Small intestine (tissue), 7 donors: ENCODE data around the gene ZFPM1. TPM values are rescaled to one million over a fixed set of nuclear protein-coding genes. Genes with fewer than 3 reads are reported as not detected.

Experiments
- DNase-seq, 2 donors: peaks; one replicate each; pipeline versions ENCODE4 v3.0.0 to v3.0.0-alpha.2; 2013
- FAIRE-seq: peaks from 2 replicates; lab custom pipeline; 2012; peaks lifted over from hg19 to GRCh38; lab: Jason Lieb, UNC
- H3K27ac ChIP-seq, 3 donors: one replicate each; pipeline ENCODE4 v1.5.1; 2013; ENCODE audit warnings: low read length in 2 of 3, mild to moderate bottlenecking in 2 of 3, control low read depth in 1 of 3, inconsistent platforms in 1 of 3, low read depth in 1 of 3, moderate library complexity in 1 of 3
- H3K27me3 ChIP-seq, 3 donors: one replicate each; pipeline ENCODE4 v1.6.1; 2013; ENCODE audit warnings: low read length in 3 of 3, inconsistent platforms in 1 of 3; ENCODE audit not compliant: control insufficient read depth in 3 of 3, insufficient read depth in 3 of 3
- H3K36me3 ChIP-seq, 3 donors: one replicate each; pipeline ENCODE4 v1.6.1; 2013; ENCODE audit warnings: low read length in 3 of 3, inconsistent platforms in 1 of 3, low read depth in 1 of 3, mild to moderate bottlenecking in 1 of 3, moderate library complexity in 1 of 3; ENCODE audit not compliant: control insufficient read depth in 3 of 3, insufficient read depth in 2 of 3
- H3K4me1 ChIP-seq, 3 donors: one replicate each; pipeline ENCODE4 v1.6.1; 2013; ENCODE audit warnings: low read length in 2 of 3, inconsistent platforms in 1 of 3, low read depth in 1 of 3, mild to moderate bottlenecking in 1 of 3, moderate library complexity in 1 of 3; ENCODE audit not compliant: control insufficient read depth in 3 of 3, insufficient read depth in 2 of 3
- H3K4me3 ChIP-seq, 3 donors: one replicate each; pipeline ENCODE4 v1.5.1; 2013; ENCODE audit warnings: low read length in 3 of 3, control low read depth in 1 of 3, inconsistent platforms in 1 of 3, low read depth in 1 of 3, mild to moderate bottlenecking in 1 of 3, moderate library complexity in 1 of 3
- H3K9me3 ChIP-seq, 2 donors: one replicate each; pipeline ENCODE4 v1.6.1; 2013; ENCODE audit warnings: low read depth in 1 of 2, low read length in 1 of 2; ENCODE audit not compliant: control insufficient read depth in 2 of 2, insufficient read depth in 1 of 2
- WGBS, 3 donors: extraction: QIAGEN DNeasy Blood & Tissue Kit; methylation state at CpG; one replicate each; pipeline ENCODE4 v1.1.7; 2013; 5-methylcytosine and 5-hydroxymethylcytosine counted together
- polyA plus RNA-seq, 4 donors: library from polyadenylated mRNA; stranded (reverse) in 3 of 4; unstranded in 1 of 4; fragments of 200-250 nt in 3 of 4; fragments of 120-200 nt in 1 of 4; gene quantifications; one replicate each; pipeline versions ENCODE4 v1.2.1 to v1.2.3, GENCODE V29; 2013
- donor health status: healthy with polysubstance abuse.
- donor health status: control.
- donor health status: control.
- donor health status: Bipolar disorder and iron deficiency.
- donor health status: healthy.

ZFPM1 gene
- polyA plus RNA-seq, 4 donors: 8.1 to 26.6 (median 12.0) TPM

DNA sequence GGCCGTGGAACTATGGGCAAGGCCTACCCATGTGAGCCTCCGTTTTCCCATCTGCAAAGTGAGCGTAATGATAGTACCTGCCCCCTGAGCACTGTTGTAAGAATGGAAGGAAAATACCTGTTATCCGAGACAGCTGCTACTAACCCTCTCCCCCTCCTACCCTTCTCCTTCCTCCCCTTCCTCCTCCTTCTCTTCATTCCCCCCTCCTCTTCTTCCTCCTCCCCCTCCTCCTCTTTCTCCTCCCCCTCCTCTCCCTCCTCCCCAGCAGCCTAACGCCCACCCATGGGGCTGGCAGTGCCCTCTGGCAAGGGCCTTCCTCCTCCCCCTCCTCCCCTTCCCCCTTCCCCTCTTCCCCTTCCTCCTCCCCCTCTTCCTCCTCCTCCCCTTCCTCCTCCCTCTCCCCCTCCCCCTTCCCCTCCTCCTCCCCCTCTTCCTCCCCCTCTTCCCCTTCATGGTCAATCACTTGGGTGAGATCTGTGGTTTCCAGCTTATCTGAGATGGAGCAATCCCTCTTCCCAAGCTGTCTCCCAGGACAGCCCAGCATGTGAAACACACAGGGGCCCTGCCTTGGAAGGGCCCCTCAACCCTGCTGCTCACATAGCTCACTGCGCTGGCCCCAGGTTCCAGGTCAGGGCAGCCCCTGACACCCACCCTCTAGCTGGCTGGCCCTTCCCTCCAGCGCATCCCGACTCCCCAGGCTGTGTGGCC lies 6.4 kb downstream of the ZFPM1 start:
- DNase-seq (no peak), FAIRE-seq (no peak)
- 67 to 77% (median 75%) methylated on average over 8 of the region's 8 CpGs for WGBS, 3 donors
- peaks cover 0 to 72% (median 4%) of the 10 kb centered on the region in 3 donors for H3K4me1 ChIP-seq
- H3K36me3 ChIP-seq: peaks cover 0 to 78% (median 0%) of the 10 kb centered on the region in 3 donors
- no peaks in the 10 kb centered on the region for H3K9me3 ChIP-seq
- H3K27ac ChIP-seq: peak overlapping the region in 1 of 3 donors; percentile 62
- peaks cover 0 to 2% (median 0%) of the 10 kb centered on the region in 3 donors for H3K27me3 ChIP-seq
- no peak overlapping the region for H3K4me3 ChIP-seq

DNA sequence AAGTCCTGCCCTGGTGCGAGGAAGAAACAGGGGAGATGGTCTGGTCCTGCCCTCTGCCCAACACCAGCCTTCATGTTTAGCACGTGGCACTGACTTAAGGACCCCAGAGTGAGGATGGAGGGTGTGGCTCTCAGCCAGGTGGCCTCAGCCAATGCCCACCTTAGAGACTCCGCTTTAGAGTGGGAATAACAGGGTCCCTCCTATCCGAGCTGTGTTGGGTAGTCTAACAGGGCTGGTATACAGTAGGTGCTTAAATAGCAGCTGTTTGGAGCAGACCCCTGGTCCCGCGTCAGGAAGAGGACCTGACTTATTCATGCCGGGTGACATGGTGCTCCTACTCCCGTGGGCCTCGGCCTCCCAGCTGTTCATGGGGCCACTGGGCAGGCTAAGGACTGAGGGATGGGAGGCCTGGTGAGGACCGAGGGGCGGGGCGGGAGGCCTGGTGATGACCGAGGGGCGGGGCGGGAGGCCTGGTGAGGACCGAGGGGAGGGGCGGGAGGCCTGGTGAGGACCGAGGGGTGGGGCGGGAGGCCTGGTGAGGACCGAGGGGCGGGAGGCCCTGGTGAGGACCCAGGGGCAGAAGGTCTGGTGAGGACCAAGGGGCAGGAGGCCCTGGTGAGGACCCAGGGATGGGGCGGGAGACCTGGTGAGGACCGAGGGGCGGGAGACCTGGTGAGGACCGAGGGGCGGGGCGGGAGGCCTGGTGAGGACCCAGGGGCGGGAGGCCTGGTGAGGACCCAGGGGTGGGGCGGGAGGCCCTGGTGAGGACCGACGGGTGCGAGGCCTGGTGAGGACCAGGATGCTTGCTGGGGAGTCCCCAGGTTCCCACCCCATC lies 7.6 kb downstream of the ZFPM1 start:
- WGBS, 3 donors: 42 to 63% (median 48%) methylated on average over 20 to 23 of the region's 32 CpGs
- H3K4me3 ChIP-seq: no peak overlapping the region
- no peaks in the 10 kb centered on the region for H3K27me3 ChIP-seq
- peaks cover 0 to 85% (median 0%) of the 10 kb centered on the region in 3 donors for H3K36me3 ChIP-seq
- DNase-seq: peak in 1 of 2 donors; percentile 81
- peaks cover 0 to 82% (median 6%) of the 10 kb centered on the region in 3 donors for H3K4me1 ChIP-seq
- H3K9me3 ChIP-seq: no peaks in the 10 kb centered on the region
- FAIRE-seq: no peak
- H3K27ac ChIP-seq: peak overlapping the region in 1 of 3 donors; percentile 62

DNA sequence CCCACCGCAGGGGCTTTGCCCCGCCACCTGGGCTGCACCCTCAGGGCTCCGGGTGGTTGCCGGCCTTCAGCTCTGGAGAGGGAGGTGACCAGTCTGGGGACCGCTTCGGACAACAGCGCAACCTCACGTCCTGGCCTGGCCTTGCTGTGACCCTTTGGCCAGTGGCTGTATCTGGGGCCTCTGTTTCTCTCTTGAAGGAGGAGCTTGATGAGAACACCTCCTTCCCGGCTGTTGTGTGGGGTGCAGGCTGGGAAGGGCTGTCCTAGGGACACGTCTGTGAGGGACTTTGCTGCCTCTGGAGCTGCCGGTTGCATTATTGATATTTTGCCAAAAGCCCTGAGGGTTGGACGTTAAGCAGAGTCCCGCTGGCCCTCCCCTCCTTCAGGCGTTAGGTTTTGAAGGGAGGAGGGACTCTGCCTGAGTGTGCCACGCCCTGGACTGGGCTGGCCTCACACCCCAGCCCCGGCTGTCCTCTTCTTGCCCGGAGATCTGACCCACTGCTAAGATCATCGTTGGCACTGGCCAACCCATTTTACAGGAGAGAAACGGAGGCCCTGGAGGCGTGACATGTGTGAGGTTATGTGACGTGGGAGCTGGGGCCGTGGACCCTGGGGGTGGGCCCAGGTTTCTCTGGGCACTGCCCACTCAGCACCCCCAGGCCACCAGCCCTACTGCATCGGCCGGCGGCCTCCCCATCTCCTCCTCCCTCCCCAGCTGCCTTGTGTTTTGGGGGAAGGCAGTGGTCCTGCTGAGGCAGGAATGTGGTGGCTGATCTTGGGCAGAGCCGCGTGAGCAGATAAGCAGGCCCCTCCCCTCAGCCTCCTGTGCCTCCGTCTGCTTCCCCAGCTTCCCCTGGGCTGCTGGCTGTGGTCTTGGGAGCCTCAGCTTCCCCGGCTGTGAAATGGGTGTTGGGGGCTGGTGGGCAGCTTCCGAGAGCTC lies 8.5 kb downstream of the ZFPM1 start:
- FAIRE-seq: no peak
- Histone ChIP-seq H3K27ac (peak overlapping the region in 2 of 3 donors; percentile 8 to 61), H3K4me3 (no peak overlapping the region), H3K27me3 (no peaks in the 10 kb centered on the region), H3K4me1 (peaks cover 0 to 85% (median 6%) of the 10 kb centered on the region in 3 donors), H3K36me3 (peaks cover 0 to 87% (median 0%) of the 10 kb centered on the region in 3 donors), H3K9me3 (no peaks in the 10 kb centered on the region)
- DNase-seq: peak; percentile 68 to 77
- 27 to 55% (median 37%) methylated on average over 28 to 30 of the region's 30 CpGs for WGBS, 3 donors

DNA sequence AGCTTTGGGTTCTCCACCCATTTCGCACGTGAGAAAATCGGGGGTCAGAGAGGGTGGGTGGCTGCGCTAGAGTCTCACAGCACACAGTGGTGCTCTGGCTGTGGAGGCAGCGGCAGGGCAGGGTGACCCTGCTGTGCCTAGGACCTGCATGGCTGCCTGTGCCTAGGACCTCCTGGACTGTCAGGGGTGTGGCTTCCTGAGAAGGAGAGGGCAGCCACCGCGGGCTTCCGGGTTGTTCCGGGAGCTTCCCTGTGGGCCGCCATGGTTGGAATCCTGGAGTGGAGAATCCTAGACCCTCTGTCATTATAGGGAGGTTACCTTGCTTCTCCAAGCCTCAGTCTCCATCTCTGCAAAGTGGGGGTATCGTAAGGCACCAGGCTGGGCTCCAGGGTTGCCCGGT lies 9.3 kb downstream of the ZFPM1 start:
- no peaks in the 10 kb centered on the region for H3K9me3 ChIP-seq
- peak overlapping the region in 1 of 3 donors; percentile 45 for H3K27ac ChIP-seq
- no peaks in the 10 kb centered on the region for H3K27me3 ChIP-seq
- peaks cover 0 to 86% (median 0%) of the 10 kb centered on the region in 3 donors for H3K36me3 ChIP-seq
- FAIRE-seq (no peak), DNase-seq (peak in 1 of 2 donors; percentile 57)
- H3K4me1 ChIP-seq: peaks cover 0 to 86% (median 6%) of the 10 kb centered on the region in 3 donors
- WGBS, 3 donors: 46 to 59% (median 55%) methylated on average over 12 of the region's 12 CpGs
- no peak overlapping the region for H3K4me3 ChIP-seq

DNA sequence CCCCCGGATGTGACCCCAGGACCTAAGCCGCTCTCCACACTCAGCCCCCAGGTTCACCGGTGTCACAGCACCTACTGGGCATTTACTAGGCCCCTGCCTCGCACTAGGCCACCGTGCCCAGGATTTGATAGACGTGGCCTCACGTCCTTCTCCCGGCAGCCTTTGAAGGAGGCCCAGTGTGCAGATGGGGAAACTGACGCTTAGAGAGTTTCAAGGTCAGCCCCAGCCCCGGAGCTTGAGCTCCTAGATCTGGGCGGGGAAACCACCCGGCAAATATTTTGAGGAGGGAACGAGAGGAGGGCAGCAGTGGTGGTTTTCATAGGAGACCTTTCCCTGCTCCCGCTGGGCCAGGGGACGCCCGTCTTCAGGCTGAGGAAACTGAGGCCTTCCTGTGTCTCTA lies 10.3 kb downstream of the ZFPM1 start:
- peaks cover 0 to 88% (median 6%) of the 10 kb centered on the region in 3 donors for H3K4me1 ChIP-seq
- DNase-seq: no peak
- H3K4me3 ChIP-seq: no peak overlapping the region
- no peak overlapping the region for H3K27ac ChIP-seq
- no peaks in the 10 kb centered on the region for H3K27me3 ChIP-seq
- FAIRE-seq: no peak
- H3K9me3 ChIP-seq: no peaks in the 10 kb centered on the region
- WGBS, 3 donors: 71 to 82% (median 75%) methylated on average over 15 to 16 of the region's 16 CpGs
- peaks cover 0 to 84% (median 0%) of the 10 kb centered on the region in 3 donors for H3K36me3 ChIP-seq

DNA sequence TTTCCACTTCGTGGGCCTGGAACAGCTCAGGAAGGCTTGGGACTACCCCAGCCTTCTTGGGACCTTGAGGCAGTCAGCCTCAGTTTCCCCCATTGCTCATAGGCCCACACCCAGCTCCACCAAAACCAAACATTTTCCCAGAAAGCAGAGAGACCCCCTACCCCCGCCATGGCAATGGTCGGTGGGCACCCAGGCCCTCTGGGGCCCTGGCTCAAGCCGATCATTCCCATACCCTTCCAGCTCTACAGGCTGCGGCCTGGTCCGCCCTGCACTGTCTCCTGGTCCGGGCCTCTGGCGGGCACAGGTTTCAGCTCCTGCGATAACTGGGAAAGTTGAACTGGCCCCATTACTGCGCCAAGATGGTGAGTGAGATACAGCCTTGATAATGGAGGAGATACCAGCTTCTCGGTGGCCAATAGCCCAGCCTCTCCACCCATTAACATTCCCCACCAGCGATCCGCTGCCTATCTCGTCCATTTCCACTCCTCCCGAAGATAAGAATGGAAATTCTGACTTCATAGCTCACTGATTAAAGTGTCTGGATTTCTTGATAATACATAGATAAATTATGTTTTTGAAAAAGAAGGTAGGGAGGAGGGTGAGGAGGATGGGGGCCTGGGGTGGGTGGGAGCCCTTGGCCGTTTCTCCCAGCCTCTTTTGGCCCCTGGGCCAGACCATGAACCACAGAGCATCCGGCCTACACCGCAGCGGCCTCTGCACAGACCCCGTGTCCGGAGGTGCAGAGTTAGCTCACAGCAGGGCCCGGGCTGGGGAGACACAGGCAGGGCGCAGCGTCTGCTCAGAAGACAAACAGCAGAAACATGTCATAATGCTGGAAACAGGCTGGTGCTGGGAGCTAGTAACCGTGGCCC lies 11.6 kb downstream of the ZFPM1 start:
- Histone ChIP-seq H3K27me3 (no peaks in the 10 kb centered on the region), H3K36me3 (peaks cover 0 to 88% (median 0%) of the 10 kb centered on the region in 3 donors), H3K4me1 (peaks cover 0 to 91% (median 6%) of the 10 kb centered on the region in 3 donors), H3K9me3 (no peaks in the 10 kb centered on the region), H3K4me3 (no peak overlapping the region), H3K27ac (no peak overlapping the region)
- WGBS, 3 donors: 63 to 73% (median 64%) methylated on average over 25 of the region's 25 CpGs
- FAIRE-seq (no peak), DNase-seq (no peak)

DNA sequence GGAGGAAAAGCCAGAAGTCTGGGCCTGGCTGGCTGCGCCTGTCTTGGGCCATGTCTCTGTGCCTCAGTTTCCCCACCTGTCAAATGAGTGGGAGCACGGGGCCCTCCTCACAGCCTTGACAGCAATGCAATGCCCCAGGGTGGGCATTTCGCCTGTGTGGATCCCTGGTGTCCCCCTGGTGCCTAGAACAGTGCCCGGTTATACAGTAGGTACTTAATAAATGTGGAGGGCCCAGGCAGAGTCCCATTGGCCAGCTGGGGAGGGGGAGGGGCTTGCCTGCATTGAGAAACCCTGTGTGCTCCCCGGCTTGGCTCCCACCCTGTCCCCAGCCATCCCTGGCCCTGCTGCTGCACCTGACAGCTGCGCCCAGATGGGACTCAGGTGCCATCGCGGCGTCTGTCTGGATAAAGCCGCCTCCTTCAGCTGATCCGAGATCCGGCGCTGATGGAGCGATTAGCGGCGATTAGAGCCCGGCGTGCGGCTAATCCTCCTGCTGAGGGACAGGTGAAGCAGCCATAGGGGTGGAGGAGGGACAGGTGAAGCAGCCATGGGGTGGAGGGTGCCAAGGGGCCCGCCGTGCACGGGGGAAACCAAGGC lies 12.4 kb downstream of the ZFPM1 start:
- FAIRE-seq (no peak), DNase-seq (no peak)
- Histone ChIP-seq H3K9me3 (no peaks in the 10 kb centered on the region), H3K4me1 (peaks cover 0 to 87% (median 3%) of the 10 kb centered on the region in 3 donors), H3K36me3 (peaks cover 0 to 90% (median 0%) of the 10 kb centered on the region in 3 donors), H3K27ac (no peak overlapping the region), H3K4me3 (no peak overlapping the region), H3K27me3 (no peaks in the 10 kb centered on the region)
- WGBS, 3 donors: 80 to 86% (median 84%) methylated on average over 21 to 22 of the region's 22 CpGs
